NCI-H1694 treated with DMSO at 0.1 percent for 48 hours (cell line): ENCODE data around the gene ZSWIM4.
A peak's percentile ranks its signal among the peaks of the same experiment; 100 is the strongest.

Experiments
- DNase-seq: peaks from one replicate; lab custom pipeline; 2025; lab: John Stamatoyannopoulos, UW

ZSWIM4 gene

GRCh38 chr19:13812544-13812943, 17.3 kb downstream of the ZSWIM4 start:
- no peak for DNase-seq

GRCh38 chr19:13813147-13813546, 17.9 kb downstream of the ZSWIM4 start:
- no peak for DNase-seq

DNA sequence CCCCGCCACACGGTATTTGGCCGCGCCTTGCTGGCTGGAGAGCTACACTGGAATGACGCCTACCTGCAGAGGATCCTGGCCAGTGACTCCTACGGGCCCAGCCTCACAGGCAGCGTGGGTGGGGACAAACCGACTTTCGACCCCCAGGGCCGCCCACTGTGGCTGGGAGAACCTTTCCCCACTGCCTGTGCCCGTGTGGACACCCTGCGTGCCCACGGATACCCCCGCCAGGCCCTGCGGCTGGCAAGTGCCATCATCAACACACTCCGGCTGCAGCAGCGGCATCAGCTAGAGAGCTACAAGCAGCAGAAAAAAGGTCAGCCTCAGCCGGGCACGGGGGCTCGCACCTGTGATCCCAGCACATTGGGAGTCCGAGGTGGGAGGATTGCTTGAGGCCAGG, 19.3 kb downstream of the ZSWIM4 start:
- DNase-seq = no peak

DNA sequence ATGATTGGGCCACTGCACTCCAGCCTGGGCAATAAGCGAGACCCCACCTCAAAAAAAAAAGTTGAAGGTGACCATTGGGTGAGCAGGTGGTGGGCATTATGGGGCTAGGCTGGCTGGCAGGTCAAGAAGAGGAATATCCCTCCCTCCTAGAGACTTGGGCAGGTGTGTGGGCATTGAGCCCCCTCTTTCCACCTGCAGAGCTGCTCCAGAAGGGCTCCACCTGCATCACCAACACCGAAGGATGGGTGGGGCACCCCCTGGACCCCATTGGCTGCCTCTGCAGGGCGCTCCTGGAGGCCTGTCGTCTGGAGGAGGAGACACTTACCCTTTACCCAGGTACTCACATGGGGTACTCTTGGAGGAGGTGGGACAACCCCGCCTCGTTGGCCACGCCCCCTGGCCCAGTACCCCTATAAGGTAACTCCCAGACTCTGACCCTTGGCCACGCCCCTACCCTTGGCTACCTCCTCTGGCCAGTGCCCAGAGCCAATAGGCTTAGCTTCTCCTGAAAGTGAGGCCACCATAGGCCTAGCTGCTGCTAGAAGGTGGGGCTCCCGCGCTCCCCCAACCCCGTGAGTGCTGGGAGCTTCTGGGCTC, 21.9 kb downstream of the ZSWIM4 start:
- no peak for DNase-seq

DNA sequence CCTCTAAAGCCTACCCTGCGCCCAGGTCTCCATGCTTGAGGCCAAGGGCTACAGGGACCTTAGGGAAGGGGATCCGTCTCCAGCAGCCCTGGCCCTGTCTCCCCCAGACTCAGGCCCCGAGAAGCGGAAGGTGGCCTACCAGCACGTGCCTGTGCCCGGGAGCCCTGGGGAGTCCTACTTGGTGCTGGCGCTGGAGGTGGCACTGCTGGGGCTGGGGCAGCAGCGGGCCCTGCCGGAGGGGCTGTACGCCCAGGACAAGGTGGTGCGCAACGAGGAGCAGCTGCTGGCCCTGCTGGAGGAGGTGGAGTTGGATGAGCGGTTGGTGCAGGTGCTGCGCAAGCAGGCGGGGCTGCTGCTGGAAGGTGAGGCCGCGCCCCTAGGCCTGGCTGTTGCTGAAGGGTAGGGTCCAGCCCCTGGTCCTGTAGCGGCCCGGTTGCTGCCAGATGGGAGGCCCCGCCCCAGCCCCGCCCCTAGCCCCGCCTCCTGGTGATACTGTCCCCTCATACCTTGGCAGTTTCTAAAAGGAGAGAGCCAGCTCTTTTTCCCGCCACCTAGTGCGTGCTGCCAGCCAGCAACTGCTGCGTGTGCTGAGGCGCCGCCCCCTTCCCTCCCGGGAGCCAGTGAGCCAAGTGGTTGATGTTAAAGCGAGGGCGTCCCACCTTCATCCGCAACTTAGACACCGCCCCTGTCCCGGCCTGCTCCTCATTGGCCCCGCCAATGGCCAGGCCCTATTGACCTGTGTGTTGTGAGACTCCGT, 22.6 kb downstream of the ZSWIM4 start:
- no peak for DNase-seq

- no peak for DNase-seq
Measured at GRCh38 chr19:13819238-13819637, 24.0 kb downstream of the ZSWIM4 start.

- no peak for DNase-seq
Measured at GRCh38 chr19:13821292-13821691, 26.0 kb downstream of the ZSWIM4 start.

GRCh38 chr19:13823256-13823655, 28.0 kb downstream of the ZSWIM4 start:
- DNase-seq = no peak

DNA sequence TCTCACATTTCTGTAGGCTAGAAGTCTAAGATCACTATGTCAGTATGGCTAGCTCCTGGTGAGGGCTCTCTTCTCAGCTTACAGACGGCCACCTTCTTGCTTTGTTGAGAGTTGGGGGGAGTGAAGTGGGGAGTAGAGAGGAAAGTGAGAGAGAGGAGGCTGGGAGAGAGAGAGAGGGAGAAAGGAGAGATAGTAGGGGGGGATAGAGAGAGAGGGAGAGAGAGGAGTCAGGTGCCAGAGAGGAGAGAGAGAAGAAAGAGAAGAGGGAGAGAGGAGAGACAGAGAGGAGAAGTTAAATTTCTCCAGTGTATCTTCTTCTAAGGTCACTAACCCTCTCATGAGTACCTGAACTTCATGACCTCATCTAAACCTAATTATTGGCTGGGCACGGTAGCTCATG, 28.7 kb downstream of the ZSWIM4 start:
- no peak for DNase-seq

DNA sequence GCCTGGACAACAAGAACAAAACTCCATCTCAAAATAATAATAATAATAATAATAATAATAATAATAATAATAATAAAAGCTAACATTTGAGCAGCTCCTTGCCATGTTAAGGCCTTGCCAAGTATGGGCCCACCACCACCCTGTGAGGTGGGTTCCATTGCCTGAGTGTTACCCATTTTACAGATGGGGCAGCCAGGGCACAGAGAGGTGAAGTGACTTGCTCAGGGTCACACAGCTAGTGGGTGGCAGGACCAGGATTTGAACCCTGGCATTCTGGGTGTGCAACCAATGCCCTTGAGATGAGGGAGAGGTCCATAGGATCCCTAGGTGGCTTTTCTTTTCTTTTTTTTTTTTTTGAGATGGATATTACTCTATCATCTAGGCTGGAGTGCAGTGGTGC, 29.5 kb downstream of the ZSWIM4 start:
- DNase-seq = no peak

GRCh38 chr19:13825489-13826441, 30.5 kb downstream of the ZSWIM4 start:
- DNase-seq = no peak

- DNase-seq = no peak
Measured at GRCh38 chr19:13826652-13827235, 31.5 kb downstream of the ZSWIM4 start.

DNA sequence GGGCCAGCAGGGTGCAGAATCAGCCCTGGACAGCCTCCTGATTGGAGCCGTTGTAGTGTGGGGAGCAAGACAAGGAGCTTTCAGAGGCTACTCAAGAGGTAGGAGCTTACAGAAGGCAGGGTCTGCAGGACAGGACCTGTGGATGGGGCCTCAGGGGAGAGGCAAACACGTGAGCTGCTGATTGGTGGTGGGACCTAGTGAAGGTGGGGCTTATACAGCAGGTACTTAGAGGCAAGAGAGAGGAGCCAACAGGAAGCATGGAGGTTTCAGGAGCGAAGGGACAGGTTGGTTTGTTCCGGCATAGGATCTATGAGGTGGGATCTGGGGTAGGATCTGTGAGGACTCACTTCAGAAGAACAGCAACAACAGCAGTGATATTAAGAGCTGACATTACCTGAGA, 32.4 kb downstream of the ZSWIM4 start:
- no peak for DNase-seq

DNA sequence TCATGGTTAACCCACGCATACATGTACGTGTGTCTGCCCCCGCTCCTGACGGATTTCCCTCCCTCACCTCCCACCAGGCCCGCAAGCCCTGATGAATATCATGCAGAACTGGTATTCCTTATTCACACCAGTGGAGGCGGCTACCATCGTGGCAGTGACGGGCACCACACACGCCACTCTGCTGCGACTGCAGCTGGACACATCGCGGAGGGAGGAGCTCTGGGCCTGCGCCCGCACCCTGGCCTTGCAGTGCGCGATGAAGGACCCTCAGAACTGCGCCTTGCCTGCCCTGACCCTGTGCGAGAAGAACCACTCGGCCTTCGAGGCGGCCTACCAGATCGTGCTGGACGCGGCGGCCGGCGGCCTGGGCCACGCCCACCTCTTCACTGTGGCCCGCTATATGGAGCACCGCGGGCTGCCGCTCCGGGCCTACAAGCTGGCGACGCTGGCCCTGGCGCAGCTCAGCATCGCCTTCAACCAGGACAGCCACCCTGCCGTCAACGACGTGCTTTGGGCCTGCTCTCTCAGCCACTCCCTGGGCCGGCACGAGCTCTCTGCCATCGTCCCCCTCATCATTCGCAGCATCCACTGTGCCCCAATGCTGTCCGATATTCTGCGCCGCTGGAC, 35.0 kb downstream of the ZSWIM4 start:
- DNase-seq = no peak

GRCh38 chr19:13830741-13831536, 35.7 kb downstream of the ZSWIM4 start:
- no peak for DNase-seq

DNA sequence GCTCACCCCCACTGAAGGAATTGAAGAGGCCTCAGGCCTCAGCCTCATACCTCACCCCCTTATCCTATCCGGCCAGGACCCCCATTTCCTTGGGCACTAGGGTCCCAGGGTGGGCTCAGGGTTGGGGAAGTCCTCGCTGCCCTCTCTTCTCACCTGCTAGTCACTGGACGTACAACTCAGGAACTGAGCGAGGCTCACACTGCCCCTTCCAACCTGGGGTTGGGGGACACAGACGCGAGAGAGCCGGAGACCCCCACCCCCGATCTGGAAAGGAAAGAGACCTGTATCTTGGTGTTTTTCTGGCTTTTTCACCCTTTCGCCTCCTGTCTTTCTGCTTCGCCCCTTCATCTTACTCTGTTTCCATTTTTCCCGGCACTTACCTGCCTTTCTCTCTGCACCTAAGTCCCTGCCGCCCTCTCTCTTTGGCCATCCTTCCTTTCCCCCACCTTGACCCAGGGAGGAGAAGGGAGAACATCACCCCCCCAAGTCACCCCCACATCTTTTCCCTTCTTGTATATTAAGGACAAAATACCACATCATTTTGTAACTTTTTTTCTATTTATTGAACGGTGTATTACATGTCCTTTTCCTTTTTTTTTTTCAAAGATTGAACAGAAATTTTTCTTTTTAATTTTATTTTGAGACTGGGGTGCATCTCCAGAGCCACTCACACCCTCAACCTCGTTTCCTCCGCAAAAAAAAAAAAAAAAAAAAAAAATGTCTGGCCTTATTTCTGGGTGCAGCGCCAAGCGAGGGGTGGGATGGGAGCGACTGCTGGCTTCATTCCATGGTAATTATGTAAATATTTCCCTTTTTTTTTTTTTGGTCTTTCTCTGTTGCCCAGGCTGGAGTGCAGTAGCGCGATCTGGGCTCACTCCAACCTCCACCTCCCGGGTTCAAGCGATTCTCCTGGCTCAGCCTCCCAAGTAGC, 36.6 kb downstream of the ZSWIM4 start:
- DNase-seq = no peak

GRCh38 chr19:13833330-13834243, 38.3 kb downstream of the ZSWIM4 start:
- peak; percentile 66 for DNase-seq

GRCh38 chr19:13834244-13835069, 39.2 kb downstream of the ZSWIM4 start:
- no peak for DNase-seq
